Activated CD4-positive, alpha-beta T cell treated with anti-CD3 and anti-CD28 coated beads, Interleukin-2, amount 10 ng/mL, durations not matched to agents 24 days and 14 days (primary cell): Measurements from ENCODE around the gene NUDT7. TPM values are rescaled to one million over a fixed set of nuclear protein-coding genes. Genes with fewer than 3 reads are reported as not detected.

Experiments
- DNase-seq: peaks from one replicate; pipeline ENCODE4 v3.0.0; 2022
- H3K27ac Mint-ChIP-seq: one replicate; pipeline ENCODE4 v1.8.0; 2022; ENCODE audit warnings: mild to moderate bottlenecking, mixed read lengths
- H3K27me3 Mint-ChIP-seq: one replicate; pipeline ENCODE4 v1.8.0; 2022; ENCODE audit warnings: mixed read lengths
- H3K36me3 Mint-ChIP-seq: one replicate; pipeline ENCODE4 v1.8.0; 2022; ENCODE audit warnings: low read depth, mild to moderate bottlenecking, mixed read lengths
- H3K4me1 Mint-ChIP-seq: one replicate; pipeline ENCODE4 v1.8.0; 2021; ENCODE audit warnings: mixed read lengths
- H3K4me3 Mint-ChIP-seq: one replicate; pipeline ENCODE4 v1.8.0; 2022; ENCODE audit warnings: mild to moderate bottlenecking, moderate library complexity, mixed read lengths
- H3K9me3 Mint-ChIP-seq: one replicate; pipeline ENCODE4 v1.8.0; 2021; ENCODE audit warnings: mixed read lengths
- intact Hi-C: fragments of 100-400 bp; cut with micrococcal nuclease; formaldehyde crosslinking; loops from one replicate; pipeline ENCODE4 v1.15.1; 2023
- total RNA-seq: library from RNA; stranded (reverse); gene quantifications from 2 replicates; pipeline ENCODE4 v1.2.3, GENCODE V29; 2022

NUDT7 gene
- 4.0 TPM in 2 replicates for total RNA-seq

DNA sequence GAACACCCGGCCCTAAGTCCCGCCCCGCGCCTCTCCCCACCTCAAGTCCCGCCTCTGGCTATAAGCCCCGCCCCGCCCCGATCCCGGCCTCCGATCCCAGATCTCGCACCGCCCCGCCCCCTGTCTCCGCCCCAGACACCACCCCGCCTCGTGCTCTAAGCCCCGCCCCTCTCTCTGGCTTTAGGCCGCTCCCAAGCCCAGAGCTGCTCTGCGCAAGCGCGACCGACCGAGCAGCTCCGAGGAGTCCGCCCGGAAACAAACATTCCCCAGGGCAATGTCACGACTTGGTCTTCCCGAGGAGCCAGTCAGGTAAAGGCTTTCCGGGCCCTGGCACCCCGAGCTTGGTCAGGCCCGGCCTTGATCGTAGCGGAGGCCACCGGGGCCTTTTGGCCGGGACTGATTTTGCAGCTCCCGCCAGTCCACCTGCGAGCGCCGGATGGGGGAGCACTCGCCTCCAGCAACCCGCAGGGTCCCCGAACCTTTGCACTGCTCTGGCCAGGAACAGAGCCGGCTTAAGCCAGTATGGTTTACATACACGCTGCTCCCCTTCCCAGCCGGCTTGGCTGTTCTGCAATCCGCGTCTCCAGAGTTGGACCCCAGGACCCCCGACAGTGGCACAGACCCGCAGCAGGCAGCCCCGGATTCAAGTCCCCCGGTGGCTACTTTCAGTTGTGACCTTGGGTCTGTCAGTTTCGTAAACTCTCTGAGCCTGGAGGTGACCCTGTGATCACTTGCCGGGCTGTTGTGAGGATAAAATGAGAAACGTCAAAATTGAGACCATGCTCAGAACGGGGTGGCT, at the start of gene NUDT7:
TSS of gene NUDT7 (plus strand) at position 206 of the 799 bp plus-strand sequence. CDS start at position 275, 69 bp downstream.
- intact Hi-C loops = loop anchor here (5.0 kb wide), 2 partner anchors 375 to 510 kb away; partner anchors contain the start of gene WWOX
- H3K27ac Mint-ChIP-seq = peak within 1 kb of the TSS; percentile 71
- peaks cover 11% of the 10 kb centered on the region for H3K4me1 Mint-ChIP-seq
- H3K9me3 Mint-ChIP-seq = peaks cover 8% of the 10 kb centered on the region
- DNase-seq = peak; percentile 98
- H3K4me3 Mint-ChIP-seq = peak within 1 kb of the TSS; percentile 89
- no peaks in the 10 kb centered on the region for H3K27me3 Mint-ChIP-seq
- H3K36me3 Mint-ChIP-seq = peaks cover 13% of the 10 kb centered on the region

DNA sequence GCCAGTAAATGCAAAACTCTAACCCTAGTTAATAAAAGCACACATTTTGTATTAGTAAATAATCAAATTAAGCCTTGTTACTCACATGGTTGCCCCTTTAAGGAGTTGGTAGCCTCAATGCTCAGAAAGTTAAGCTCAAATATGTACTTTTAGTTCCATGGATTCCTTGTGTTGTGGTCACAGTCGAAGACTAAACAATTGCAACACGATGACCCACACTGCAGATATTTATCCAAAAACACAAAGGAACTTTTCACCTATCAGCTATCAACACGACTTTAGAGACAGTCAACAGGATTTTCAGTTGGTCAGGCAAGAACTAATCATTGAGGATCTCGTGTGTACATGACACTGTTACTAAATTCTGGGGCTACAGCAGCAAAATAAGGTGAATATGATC, 47.4 kb upstream of the NUDT7 start:
- no peak overlapping the region for H3K4me3 Mint-ChIP-seq
- no peaks in the 10 kb centered on the region for H3K36me3 Mint-ChIP-seq
- intact Hi-C loops = loop anchor here (1.0 to 10.0 kb wide), 3 partner anchors 110 to 328 kb away; partner anchors contain the start of gene VAT1L
- no peaks in the 10 kb centered on the region for H3K27me3 Mint-ChIP-seq
- no peak for DNase-seq
- H3K4me1 Mint-ChIP-seq = no peaks in the 10 kb centered on the region
- H3K9me3 Mint-ChIP-seq = no peaks in the 10 kb centered on the region
- H3K27ac Mint-ChIP-seq = no peak overlapping the region

DNA sequence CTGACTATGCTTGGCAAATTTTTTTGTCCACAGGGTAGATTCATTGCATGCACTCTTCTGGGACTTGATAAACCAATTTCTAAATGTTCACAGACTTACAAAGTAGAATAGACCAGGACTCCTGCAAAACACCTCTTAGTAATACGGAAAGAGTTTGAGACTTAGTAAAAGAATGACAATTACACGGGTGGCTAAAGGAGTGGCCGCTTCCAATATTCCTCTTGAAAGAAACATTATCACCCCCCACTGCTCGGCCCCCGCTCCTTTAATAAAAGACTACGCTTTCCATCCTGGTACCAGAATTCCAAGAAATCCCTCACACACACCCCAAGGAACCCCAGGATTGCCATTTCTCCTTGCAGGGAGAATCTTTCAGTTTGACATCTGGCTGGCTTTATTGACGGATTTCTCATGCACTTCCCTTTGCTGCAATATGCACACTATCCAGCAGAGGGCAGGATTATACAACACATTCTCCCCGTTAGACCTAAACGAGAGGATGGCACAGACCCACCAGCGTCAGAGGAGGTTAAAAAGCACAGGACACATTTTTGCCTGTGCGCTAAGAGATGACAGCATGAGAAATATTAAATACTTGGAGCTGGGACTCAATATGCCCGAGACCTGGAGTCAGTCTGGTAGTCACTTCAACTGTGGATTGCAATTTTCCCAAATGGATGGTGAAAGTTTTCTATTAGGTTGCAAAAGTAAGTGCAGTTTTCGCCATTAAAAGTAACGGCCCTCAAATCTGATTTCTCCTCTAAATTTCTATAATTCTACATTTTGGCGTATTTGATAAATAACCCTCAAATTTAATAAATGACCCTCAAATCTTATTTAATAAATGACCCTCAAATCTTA, 46.6 kb upstream of the NUDT7 start:
- Mint-ChIP-seq H3K27me3 (no peaks in the 10 kb centered on the region), H3K36me3 (no peaks in the 10 kb centered on the region), H3K4me3 (no peak overlapping the region), H3K27ac (no peak overlapping the region), H3K9me3 (no peaks in the 10 kb centered on the region), H3K4me1 (no peaks in the 10 kb centered on the region)
- intact Hi-C loops = loop anchor here (1.0 to 10.0 kb wide), 3 partner anchors 109 to 328 kb away; partner anchors contain the start of gene VAT1L
- DNase-seq = peak; percentile 89

DNA sequence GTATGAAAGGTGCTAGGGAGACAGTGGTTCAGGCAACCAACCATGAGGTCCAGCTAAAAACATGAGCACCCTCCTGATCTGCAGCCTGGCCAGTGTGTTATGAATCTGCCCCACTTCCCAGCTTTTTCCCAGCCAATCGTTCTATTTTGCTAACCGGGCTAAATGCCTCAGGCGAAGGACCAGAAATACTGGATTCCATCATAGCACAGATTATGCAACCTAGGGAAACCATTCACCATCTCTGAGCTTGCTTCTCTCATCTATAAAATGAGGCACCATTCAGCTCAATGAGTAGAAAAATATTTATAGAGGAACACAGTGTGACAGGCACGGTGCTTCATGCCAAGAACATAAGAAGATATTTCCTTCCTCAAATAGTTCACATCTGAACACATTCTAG, 45.2 kb upstream of the NUDT7 start:
- no peaks in the 10 kb centered on the region for H3K9me3 Mint-ChIP-seq
- H3K4me1 Mint-ChIP-seq = no peaks in the 10 kb centered on the region
- no peaks in the 10 kb centered on the region for H3K36me3 Mint-ChIP-seq
- peaks cover 2% of the 10 kb centered on the region for H3K27me3 Mint-ChIP-seq
- H3K27ac Mint-ChIP-seq = no peak overlapping the region
- no peak for DNase-seq
- no peak overlapping the region for H3K4me3 Mint-ChIP-seq
- intact Hi-C loops = loop anchor here (10.0 kb wide), 1 partner anchor 108 kb away; the partner anchor contains the start of gene VAT1L

DNA sequence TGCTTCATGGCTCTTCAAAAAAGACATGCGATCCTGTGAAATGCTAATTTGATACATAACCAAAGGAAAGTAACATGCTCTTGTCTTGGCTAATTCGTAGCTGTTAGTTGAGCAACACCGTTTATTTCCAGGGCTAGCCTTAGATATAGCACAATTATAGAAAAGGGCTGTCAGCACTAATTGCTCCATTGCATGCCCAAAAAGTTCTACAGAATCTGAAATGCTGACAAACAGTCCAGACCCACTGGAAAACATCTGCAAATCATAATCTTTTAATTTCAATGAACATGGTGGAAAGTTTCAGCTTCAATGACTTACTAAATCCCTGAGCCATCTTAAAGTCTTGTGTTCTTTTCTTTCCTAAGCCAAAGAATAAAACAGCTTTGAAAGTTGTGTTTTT, 42.9 kb upstream of the NUDT7 start:
- Mint-ChIP-seq H3K4me1 (no peaks in the 10 kb centered on the region), H3K36me3 (no peaks in the 10 kb centered on the region), H3K9me3 (no peaks in the 10 kb centered on the region), H3K27me3 (peaks cover 2% of the 10 kb centered on the region), H3K27ac (no peak overlapping the region), H3K4me3 (no peak overlapping the region)
- intact Hi-C loops = loop anchor here (10.0 kb wide), 1 partner anchor 105 kb away; the partner anchor contains the start of gene VAT1L
- no peak for DNase-seq

DNA sequence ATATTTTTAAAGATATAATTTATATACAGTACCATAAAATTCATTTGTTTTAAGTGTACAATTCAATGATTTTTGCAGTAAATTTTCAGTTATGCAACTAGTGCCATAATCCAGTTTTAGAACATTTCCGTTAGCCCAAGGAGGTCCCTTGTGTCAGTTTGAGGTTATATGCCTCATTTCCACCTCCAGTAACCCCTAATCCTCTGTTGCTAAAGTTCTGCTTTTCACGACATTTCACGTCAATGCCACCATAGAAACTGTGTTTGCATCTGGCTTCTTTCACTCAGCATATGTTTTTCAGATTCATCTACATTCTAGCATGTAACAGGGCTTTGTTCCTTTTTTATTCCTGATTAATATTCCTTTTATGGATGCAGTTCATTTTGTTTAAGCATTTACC, 42.4 kb upstream of the NUDT7 start:
- Mint-ChIP-seq H3K36me3 (no peaks in the 10 kb centered on the region), H3K4me1 (no peaks in the 10 kb centered on the region), H3K9me3 (no peaks in the 10 kb centered on the region), H3K4me3 (no peak overlapping the region), H3K27ac (no peak overlapping the region), H3K27me3 (peaks cover 2% of the 10 kb centered on the region)
- intact Hi-C loops = loop anchor here (10.0 kb wide), 1 partner anchor 105 kb away; the partner anchor contains the start of gene VAT1L
- DNase-seq = no peak

DNA sequence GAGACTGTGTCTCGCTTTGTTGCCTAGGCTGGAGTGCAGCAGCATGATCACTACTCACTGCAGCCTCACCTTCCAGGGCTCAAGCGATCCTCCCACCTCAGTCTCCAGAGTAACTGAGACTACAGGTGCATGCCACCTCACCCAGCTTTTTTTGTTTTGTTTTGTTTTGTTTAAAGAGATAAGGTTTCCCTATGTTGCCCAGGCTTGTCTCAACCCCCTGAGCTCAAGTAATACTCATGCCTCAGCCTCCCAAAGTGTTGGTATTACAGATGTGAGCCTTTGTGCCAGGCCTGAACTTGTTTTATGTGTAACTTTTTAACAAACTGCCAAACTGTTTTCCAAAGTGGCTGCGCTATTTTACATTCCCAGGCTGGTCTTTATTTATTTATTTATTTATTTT, 41.8 kb upstream of the NUDT7 start:
- Mint-ChIP-seq H3K36me3 (no peaks in the 10 kb centered on the region), H3K9me3 (no peaks in the 10 kb centered on the region), H3K27ac (no peak overlapping the region), H3K27me3 (peaks cover 4% of the 10 kb centered on the region), H3K4me3 (no peak overlapping the region), H3K4me1 (no peaks in the 10 kb centered on the region)
- no peak for DNase-seq
- intact Hi-C loops = no loop called here

DNA sequence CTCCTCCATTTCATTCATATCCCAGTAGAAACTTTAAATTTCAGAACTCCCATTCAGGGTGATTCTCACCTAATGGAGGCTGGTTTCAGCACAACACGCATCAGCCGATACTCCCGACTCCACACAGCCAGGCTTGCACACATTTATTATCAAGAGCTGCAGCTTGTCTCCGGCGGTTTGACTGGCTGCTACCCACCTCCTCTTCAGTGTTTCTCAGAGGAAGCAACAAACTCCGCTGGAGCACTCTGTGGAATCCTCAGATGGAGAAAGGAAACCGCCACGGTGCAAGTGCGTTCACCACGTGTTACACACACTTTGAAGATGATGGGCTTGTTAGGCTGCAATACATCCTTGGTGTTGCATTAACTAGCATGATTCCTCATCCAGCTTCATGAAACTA, 39.7 kb upstream of the NUDT7 start:
- Mint-ChIP-seq H3K27me3 (peaks cover 8% of the 10 kb centered on the region), H3K4me1 (no peaks in the 10 kb centered on the region), H3K27ac (no peak overlapping the region), H3K9me3 (no peaks in the 10 kb centered on the region), H3K4me3 (no peak overlapping the region), H3K36me3 (no peaks in the 10 kb centered on the region)
- no peak for DNase-seq
- intact Hi-C loops = no loop called here

DNA sequence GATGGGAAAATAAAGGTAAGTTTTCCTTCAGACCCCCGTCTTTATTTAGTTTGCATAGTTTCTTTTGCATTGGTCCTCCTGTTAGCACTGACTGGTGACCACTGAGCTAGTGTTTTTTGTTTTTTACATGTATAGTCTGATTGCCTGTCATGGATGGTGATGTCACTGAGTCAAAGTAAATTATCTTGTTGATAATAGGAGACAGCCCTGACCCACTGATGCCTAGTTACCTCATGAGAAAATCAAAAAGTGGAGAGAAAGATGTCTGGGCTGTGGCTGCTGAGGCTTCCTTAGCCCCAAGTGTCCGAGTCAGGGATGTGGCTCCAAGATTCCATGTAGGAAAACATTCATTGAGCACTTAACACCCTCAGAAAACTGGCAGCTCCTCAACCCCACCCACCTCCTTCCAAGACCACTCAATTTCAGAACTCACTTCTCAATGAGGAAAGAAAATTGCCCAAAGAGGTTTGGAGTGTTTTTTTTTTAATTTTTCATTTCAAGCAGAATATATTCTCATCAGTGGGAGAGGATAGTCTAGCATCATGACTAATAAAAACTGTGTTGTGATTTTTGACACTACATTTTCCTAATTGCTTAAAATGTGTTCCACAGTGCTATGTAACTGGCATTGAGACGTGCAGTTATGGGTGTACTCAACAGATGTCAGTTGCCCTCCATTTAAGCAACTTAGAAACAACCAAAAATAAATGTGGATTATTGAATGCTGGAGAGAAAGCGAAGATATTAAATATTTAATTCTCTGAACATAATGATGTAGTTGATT, 38.7 kb upstream of the NUDT7 start:
- Mint-ChIP-seq H3K36me3 (no peaks in the 10 kb centered on the region), H3K27me3 (peaks cover 9% of the 10 kb centered on the region), H3K9me3 (no peaks in the 10 kb centered on the region), H3K27ac (no peak overlapping the region), H3K4me3 (no peak overlapping the region), H3K4me1 (no peaks in the 10 kb centered on the region)
- DNase-seq = no peak
- intact Hi-C loops = no loop called here

DNA sequence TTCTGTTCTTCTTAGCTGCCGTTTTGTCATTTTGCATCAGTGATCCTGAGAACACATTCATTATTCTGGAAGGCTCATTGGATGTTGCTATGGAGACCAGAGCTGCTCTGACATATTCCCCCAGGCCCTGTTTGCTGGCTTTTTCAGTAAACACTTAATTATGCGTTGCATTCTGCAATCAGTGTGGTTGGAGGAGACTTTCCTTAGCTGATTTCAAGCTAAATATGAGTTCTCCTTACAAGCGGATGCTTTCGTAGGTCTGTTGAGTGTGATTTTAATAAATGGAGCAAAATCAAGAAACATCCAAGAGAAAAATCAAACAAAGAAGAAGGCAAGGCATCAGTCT, 38.2 kb upstream of the NUDT7 start:
- Mint-ChIP-seq H3K36me3 (no peaks in the 10 kb centered on the region), H3K4me3 (no peak overlapping the region), H3K27ac (no peak overlapping the region), H3K9me3 (no peaks in the 10 kb centered on the region), H3K27me3 (peaks cover 12% of the 10 kb centered on the region), H3K4me1 (no peaks in the 10 kb centered on the region)
- intact Hi-C loops = no loop called here
- DNase-seq = no peak

DNA sequence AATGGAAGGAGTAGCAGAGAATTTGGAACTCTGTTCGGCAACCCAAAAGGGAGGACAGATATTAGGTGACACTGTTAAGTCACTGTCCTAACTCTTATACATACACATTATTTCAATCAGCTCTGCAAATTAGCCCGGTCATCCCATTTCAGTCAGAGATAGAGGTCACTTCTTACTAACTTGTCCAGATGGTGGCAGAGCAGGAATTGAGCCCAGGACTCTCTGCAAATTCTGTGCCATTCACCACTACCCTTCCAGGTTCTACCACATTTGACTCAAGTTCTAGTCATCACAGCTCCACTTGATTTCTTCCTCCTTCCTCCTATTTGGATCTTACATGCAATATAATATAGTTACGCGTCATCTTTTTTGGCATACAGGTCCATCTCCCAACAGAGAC, 35.9 kb upstream of the NUDT7 start:
- Mint-ChIP-seq H3K27me3 (peaks cover 12% of the 10 kb centered on the region), H3K4me3 (no peak overlapping the region)

DNA sequence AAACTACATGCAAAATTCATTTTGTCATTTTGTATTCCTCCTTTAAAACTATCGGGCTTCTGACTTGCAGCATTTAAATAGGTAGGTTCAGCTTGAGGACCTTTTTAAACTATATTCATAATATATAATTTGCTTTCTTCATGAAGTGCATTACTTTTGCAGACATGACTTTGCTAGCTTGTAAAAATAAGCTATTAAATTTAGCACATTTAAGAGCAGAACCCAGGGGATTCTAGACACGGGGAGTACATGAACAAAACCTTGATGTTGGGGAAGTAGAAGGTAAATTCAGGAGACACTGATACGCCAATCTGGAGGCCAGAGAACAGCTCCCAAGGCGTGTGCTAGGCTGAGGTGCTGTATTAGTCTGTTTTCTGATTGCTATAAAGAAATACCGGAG, 32.3 kb upstream of the NUDT7 start:
- Mint-ChIP-seq H3K27ac (no peak overlapping the region), H3K4me1 (no peaks in the 10 kb centered on the region), H3K36me3 (no peaks in the 10 kb centered on the region), H3K4me3 (no peak overlapping the region), H3K27me3 (peaks cover 17% of the 10 kb centered on the region), H3K9me3 (no peaks in the 10 kb centered on the region)
- no peak for DNase-seq
- intact Hi-C loops = no loop called here

More for the DNA sequence above, 35.9 kb upstream of the NUDT7 start:
- Mint-ChIP-seq H3K4me1 (no peaks in the 10 kb centered on the region), H3K36me3 (no peaks in the 10 kb centered on the region), H3K9me3 (no peaks in the 10 kb centered on the region), H3K27ac (no peak overlapping the region)
- DNase-seq = no peak
- intact Hi-C loops = no loop called here

DNA sequence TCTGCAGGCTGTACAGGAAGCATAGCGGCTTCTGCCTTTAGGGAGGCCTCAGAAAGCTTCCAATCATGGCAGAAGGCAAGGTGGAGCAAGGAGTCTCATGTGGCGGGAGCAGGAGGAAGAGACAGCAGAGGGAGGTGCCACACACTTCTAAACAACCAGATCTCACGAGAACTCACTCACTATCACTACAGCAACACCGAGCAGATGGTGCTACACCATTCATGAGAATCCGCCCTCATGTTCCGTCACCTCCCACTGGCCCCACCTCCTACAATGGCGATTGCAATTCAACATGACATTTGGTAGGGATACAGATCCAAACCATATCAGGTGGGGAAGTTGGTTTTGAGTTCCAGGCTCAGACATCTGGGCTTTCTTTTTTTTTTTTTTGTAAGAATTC, 31.9 kb upstream of the NUDT7 start:
- DNase-seq = no peak
- Mint-ChIP-seq H3K4me1 (no peaks in the 10 kb centered on the region), H3K4me3 (no peak overlapping the region), H3K27ac (no peak overlapping the region), H3K9me3 (no peaks in the 10 kb centered on the region), H3K27me3 (peaks cover 15% of the 10 kb centered on the region), H3K36me3 (no peaks in the 10 kb centered on the region)
- intact Hi-C loops = no loop called here
